BLaER1 treated with 17β-estradiol and CSF1 and Interleukin-3, amounts not matched to agents 10 nM and 100 nM (cell line): ENCODE measurements around the gene ADAMTS12.
A peak's percentile ranks its signal among the peaks of the same experiment; 100 is the strongest.

Source experiments
- H3K27ac ChIP-seq, 11 experiments: shearing (Covaris generic); formaldehyde crosslinking; 2 replicates each; pipeline ENCODE4 v1.8.1; 2022
- H3K27me3 ChIP-seq, 11 experiments: shearing (Covaris generic); formaldehyde crosslinking; 2 replicates each; pipeline ENCODE4 v1.8.1; 2022
- H3K36me3 ChIP-seq, 11 experiments: shearing (Covaris generic); formaldehyde crosslinking; 2 replicates each; pipeline ENCODE4 v1.8.1; 2022
- H3K4me1 ChIP-seq, 10 experiments: shearing (Covaris generic); formaldehyde crosslinking; 2 replicates each; pipeline ENCODE4 v1.8.1; 2022
- H3K4me2 ChIP-seq, 11 experiments: shearing (Covaris generic); formaldehyde crosslinking; 2 replicates each; pipeline ENCODE4 v1.8.1; 2022
- H3K4me3 ChIP-seq, 10 experiments: shearing (Covaris generic); formaldehyde crosslinking; 2 replicates each; pipeline ENCODE4 v1.8.1; 2022
- H3K9ac ChIP-seq, 11 experiments: shearing (Covaris generic); formaldehyde crosslinking; 2 replicates each; pipeline ENCODE4 v1.8.1; 2022
- H3K9me3 ChIP-seq, 11 experiments: shearing (Covaris generic); formaldehyde crosslinking; replicated peaks in 1 of 11; 2 replicates each; pipeline ENCODE4 v1.8.1; 2022
- H4K20me1 ChIP-seq, 11 experiments: shearing (Covaris generic); formaldehyde crosslinking; 2 replicates each; pipeline ENCODE4 v1.8.1; 2022
- Cebpa-rat ChIP-seq, 11 experiments: shearing (Covaris generic); IDR thresholded peaks; 2 replicates each; pipeline ENCODE4 v1.8.1; 2022

The ADAMTS12 gene

GRCh38 chr5:33827885-33828284, 63.9 kb downstream of the ADAMTS12 start:
- no peak for TF ChIP-seq Cebpa-rat (IDR thresholded peaks at IDR 0.05)
- Histone ChIP-seq H3K4me1 (peaks cover 5 to 46% (median 14%) of the 10 kb centered on the region in 10 experiments), H3K27me3 (no peaks in the 10 kb centered on the region), H3K4me3 (no peak overlapping the region), H3K4me2 (peak overlapping the region in 9 of 11 experiments; percentile 16 to 73 (median 43); a peak in 16 of 22 replicates), H3K9ac (no peak overlapping the region), H3K36me3 (no peaks in the 10 kb centered on the region), H4K20me1 (no peaks in the 10 kb centered on the region), H3K27ac (no peak overlapping the region), H3K9me3 (peaks cover 0 to 1% (median 0%) of the 10 kb centered on the region in 11 experiments; a peak in 2 of 22 replicates)

DNA sequence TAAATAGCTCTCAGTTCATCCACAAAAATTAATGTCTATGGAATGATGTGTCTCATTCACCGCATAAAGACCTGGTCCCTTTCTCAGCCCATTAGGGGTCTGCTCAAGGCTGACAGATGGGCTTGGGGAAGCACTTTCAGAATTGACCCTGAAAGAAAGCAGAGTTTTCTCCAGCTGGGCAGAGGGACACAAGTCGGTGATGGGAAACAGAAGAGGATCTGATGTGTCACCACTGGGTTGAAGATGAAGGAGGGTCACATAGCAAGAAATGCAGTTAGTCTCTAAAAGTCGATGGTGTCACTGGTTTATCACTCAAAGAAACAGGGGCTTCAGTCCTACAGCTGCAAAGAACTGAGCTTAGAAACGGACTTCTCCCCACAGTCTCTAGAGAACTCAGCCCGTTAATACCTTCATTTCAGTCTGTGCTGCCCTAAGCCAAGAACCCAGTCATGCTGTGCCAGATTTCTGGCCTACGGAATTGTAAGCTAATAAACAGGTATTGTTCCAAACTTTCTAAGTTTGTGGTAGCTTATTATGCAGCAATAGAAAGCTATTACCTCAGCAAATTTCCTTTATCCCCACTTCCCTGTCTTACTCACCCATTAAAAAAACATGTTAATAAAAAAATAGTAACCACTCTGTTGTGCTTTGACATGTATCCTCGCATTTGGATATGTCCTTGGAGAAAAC, 64.6 kb downstream of the ADAMTS12 start:
- H3K36me3 ChIP-seq = no peaks in the 10 kb centered on the region
- H3K9ac ChIP-seq = no peak overlapping the region
- H3K27ac ChIP-seq = no peak overlapping the region
- H3K27me3 ChIP-seq = no peaks in the 10 kb centered on the region
- peak overlapping the region; percentile 13 to 73 (median 43); a peak in 20 of 22 replicates for H3K4me2 ChIP-seq
- no peaks in the 10 kb centered on the region; a peak in 1 of 22 replicates for H3K9me3 ChIP-seq
- no peak for TF ChIP-seq Cebpa-rat (IDR thresholded peaks at IDR 0.05)
- H3K4me1 ChIP-seq = peaks cover 5 to 46% (median 14%) of the 10 kb centered on the region in 10 experiments
- no peaks in the 10 kb centered on the region for H4K20me1 ChIP-seq
- no peak overlapping the region for H3K4me3 ChIP-seq

DNA sequence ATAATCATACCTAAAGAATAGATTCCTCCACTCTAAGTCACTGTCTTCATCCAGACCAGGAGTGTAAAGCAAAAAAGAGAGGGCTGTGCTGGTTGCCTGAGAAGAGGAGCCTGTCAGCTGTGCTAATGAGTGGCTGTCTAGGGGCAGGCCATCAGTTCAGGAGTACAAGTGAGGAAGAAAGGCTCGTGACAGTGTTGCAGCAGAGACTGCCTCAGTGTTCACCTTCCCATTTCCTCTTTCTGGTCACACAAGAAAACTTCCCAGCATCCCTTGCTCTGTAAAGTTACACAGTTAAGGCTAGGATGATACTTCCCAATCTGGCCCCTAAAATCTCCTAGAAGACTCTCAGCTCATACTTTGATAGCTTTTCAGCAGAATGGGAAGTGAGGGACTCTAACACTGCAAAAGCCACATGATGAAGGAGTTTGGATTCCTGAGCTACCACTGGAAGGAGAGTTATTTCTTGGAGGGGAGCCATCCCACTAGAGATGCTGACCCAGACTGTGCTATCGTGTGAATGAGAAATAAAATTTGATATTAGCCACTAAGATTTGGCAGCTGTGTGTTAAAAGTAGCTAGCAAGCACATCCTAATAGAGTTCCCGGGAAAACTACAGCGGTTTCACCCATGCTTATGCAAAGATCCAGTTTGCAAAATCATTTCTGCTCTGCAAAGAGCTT, 67.1 kb downstream of the ADAMTS12 start:
- peak overlapping the region in 3 of 11 experiments; percentile 39 to 66 (median 63); a peak in 7 of 22 replicates for H3K27ac ChIP-seq
- peak overlapping the region in 4 of 11 experiments; percentile 21 to 81 (median 62); a peak in 7 of 22 replicates for H3K4me2 ChIP-seq
- no peak overlapping the region for H3K4me3 ChIP-seq
- H3K9me3 ChIP-seq = peaks cover under 1 to 5% (median 4%) of the 10 kb centered on the region in 11 experiments; a peak in 14 of 22 replicates
- H4K20me1 ChIP-seq = no peaks in the 10 kb centered on the region
- H3K9ac ChIP-seq = peak overlapping the region in 2 of 11 experiments; percentile 4 to 60; a peak in 1 of 22 replicates
- H3K27me3 ChIP-seq = no peaks in the 10 kb centered on the region
- no peaks in the 10 kb centered on the region for H3K36me3 ChIP-seq
- peaks cover 5 to 46% (median 14%) of the 10 kb centered on the region in 10 experiments for H3K4me1 ChIP-seq
- TF ChIP-seq Cebpa-rat (IDR thresholded peaks at IDR 0.05) = no peak

- Histone ChIP-seq H3K9me3 (peaks cover 8 to 19% (median 11%) of the 10 kb centered on the region in 11 experiments; a peak in 17 of 22 replicates), H3K9ac (no peak overlapping the region), H3K4me3 (no peak overlapping the region), H3K36me3 (no peaks in the 10 kb centered on the region), H3K27ac (no peak overlapping the region), H3K4me1 (peaks cover 0 to 4% (median 0%) of the 10 kb centered on the region in 10 experiments; a peak in 1 of 20 replicates), H4K20me1 (no peaks in the 10 kb centered on the region), H3K27me3 (no peaks in the 10 kb centered on the region), H3K4me2 (no peak overlapping the region)
- TF ChIP-seq Cebpa-rat (IDR thresholded peaks at IDR 0.05) = no peak
Measured at GRCh38 chr5:33817301-33817700, 74.5 kb downstream of the ADAMTS12 start.

DNA sequence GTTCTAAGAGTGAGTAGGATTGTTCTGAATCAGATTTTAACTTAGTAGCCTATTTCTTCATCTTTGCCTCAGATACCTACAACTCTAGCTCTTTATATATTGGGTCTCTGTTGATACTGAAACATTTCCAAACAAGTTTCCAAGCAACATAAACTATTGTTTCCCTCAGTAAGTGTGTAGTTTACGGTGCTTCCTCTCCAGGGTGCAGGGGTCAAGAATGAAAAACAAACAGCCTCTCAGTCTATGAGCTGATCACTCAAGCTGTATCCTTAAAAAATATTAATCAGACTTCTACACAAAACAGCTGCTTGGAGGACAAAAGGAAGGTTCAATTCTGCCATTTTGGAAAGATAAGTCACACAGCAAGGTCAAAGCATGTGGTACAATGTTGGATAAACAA, 75.0 kb downstream of the ADAMTS12 start:
- H3K4me1 ChIP-seq = peaks cover 0 to 4% (median 0%) of the 10 kb centered on the region in 10 experiments; a peak in 1 of 20 replicates
- H4K20me1 ChIP-seq = no peaks in the 10 kb centered on the region
- H3K4me2 ChIP-seq = no peak overlapping the region
- no peak overlapping the region for H3K9ac ChIP-seq
- TF ChIP-seq Cebpa-rat (IDR thresholded peaks at IDR 0.05) = no peak
- H3K27ac ChIP-seq = no peak overlapping the region
- H3K27me3 ChIP-seq = no peaks in the 10 kb centered on the region
- H3K36me3 ChIP-seq = no peaks in the 10 kb centered on the region
- no peak overlapping the region for H3K4me3 ChIP-seq
- peaks cover 8 to 19% (median 11%) of the 10 kb centered on the region in 11 experiments; a peak in 17 of 22 replicates for H3K9me3 ChIP-seq

DNA sequence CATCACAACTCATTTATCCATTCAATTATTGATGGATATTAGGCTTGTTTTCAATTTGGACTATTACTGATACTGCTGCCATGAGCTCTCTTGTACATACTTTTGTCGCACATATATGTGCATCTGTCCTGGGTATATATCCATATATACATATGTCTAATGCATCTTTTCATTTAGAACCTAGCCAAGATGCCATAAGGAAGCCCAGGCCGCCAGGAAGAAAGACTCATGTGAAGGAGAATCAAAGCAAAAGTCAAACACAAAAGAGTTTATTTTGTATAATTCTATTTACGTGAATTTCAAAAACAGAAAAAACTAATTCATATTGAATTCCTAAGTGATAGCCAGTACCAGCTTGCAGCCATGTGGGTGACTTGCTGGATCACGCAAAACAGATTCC, 79.0 kb downstream of the ADAMTS12 start:
- no peak for TF ChIP-seq Cebpa-rat (IDR thresholded peaks at IDR 0.05)
- H3K9ac ChIP-seq = no peak overlapping the region
- no peaks in the 10 kb centered on the region for H3K36me3 ChIP-seq
- no peak overlapping the region for H3K4me3 ChIP-seq
- H3K27me3 ChIP-seq = no peaks in the 10 kb centered on the region
- no peak overlapping the region for H3K27ac ChIP-seq
- H3K9me3 ChIP-seq = no peaks in the 10 kb centered on the region
- H3K4me2 ChIP-seq = no peak overlapping the region
- peaks cover 5 to 23% (median 11%) of the 10 kb centered on the region in 10 experiments; a peak in 17 of 20 replicates for H3K4me1 ChIP-seq
- H4K20me1 ChIP-seq = no peaks in the 10 kb centered on the region

DNA sequence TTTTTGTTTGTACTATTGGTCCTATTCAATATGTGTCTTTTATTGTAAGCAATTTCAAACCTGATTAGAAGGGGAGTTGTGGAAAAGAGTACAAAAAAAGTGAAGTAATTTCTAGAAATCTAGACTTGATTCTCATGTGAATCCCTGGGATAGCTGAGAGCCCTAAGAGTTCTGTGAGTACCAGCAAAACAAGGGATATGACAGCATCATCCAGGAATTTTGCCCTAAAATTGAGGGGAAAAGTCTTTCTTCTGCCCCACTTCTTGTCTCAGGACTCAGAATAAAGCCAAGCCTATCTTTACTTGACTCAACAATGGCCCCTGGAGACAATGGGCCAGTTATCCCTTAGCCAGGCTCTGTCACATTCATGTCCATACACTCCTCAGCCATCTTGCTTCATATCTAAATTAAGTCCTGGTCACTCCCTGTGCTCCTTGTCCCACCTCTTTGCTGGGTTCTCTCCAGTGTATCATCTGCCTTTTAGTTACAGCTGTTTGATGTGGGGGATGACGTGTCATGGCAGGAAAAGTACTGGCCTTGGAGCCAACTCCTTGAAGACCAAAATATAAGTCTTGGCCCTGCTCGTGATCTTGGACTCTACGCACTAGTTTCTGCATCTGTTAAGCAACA, 81.2 kb downstream of the ADAMTS12 start:
- TF ChIP-seq Cebpa-rat (IDR thresholded peaks at IDR 0.05) = no peak
- no peaks in the 10 kb centered on the region for H3K9me3 ChIP-seq
- no peaks in the 10 kb centered on the region for H3K27me3 ChIP-seq
- no peaks in the 10 kb centered on the region for H3K36me3 ChIP-seq
- no peaks in the 10 kb centered on the region for H4K20me1 ChIP-seq
- H3K4me3 ChIP-seq = no peak overlapping the region
- peaks cover 6 to 40% (median 16%) of the 10 kb centered on the region in 10 experiments; a peak in 17 of 20 replicates for H3K4me1 ChIP-seq
- no peak overlapping the region for H3K9ac ChIP-seq
- H3K27ac ChIP-seq = no peak overlapping the region
- peak overlapping the region in 1 of 11 experiments; percentile 19; a peak in 1 of 22 replicates for H3K4me2 ChIP-seq

DNA sequence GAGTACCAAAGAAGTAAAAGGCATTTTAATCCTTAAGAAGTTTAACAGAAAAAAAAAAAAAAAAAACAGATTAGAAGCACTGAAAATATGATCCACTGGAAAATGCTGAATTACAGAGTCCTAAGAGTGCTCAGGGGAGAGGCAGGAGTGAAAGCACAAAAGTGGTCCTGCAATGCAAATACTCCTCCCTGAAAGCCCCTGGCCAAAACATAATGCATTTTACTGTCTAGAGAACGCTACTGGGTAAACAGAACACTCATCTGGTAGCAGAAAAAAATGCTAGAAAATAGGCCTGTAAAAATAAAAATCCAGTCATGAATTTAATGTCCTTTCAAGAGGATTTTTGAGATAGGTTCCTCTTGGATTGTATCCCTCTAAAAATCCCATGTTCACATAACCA, 81.9 kb downstream of the ADAMTS12 start:
- TF ChIP-seq Cebpa-rat (IDR thresholded peaks at IDR 0.05) = no peak
- no peak overlapping the region for H3K27ac ChIP-seq

GRCh38 chr5:33808699-33809098, 83.1 kb downstream of the ADAMTS12 start:
- Histone ChIP-seq H4K20me1 (no peaks in the 10 kb centered on the region), H3K9ac (no peak overlapping the region), H3K27me3 (no peaks in the 10 kb centered on the region), H3K4me2 (peak overlapping the region in 10 of 11 experiments; percentile 4 to 75 (median 36); a peak in 16 of 22 replicates), H3K4me3 (no peak overlapping the region; a peak in 1 of 20 replicates), H3K4me1 (peaks cover 6 to 40% (median 16%) of the 10 kb centered on the region in 10 experiments; a peak in 17 of 20 replicates), H3K9me3 (no peaks in the 10 kb centered on the region), H3K27ac (peak overlapping the region in 4 of 11 experiments; percentile 10 to 78 (median 56); a peak in 7 of 22 replicates), H3K36me3 (no peaks in the 10 kb centered on the region)
- TF ChIP-seq Cebpa-rat (IDR thresholded peaks at IDR 0.05) = no peak

More for the DNA sequence above, 81.9 kb downstream of the ADAMTS12 start:
- H3K4me2 ChIP-seq = no peak overlapping the region
- H3K36me3 ChIP-seq = no peaks in the 10 kb centered on the region
- no peak overlapping the region for H3K4me3 ChIP-seq
- H3K4me1 ChIP-seq = peaks cover 6 to 40% (median 16%) of the 10 kb centered on the region in 10 experiments; a peak in 17 of 20 replicates
- no peaks in the 10 kb centered on the region for H3K9me3 ChIP-seq
- H4K20me1 ChIP-seq = no peaks in the 10 kb centered on the region
- no peaks in the 10 kb centered on the region for H3K27me3 ChIP-seq
- no peak overlapping the region for H3K9ac ChIP-seq
